Measurements from ENCODE around the gene HOMEZ. TPM values are rescaled to one million over a fixed set of nuclear protein-coding genes. Genes with fewer than 3 reads are reported as not detected.

HOMEZ gene
- total RNA-seq, 1 donor from 2014 or later: 9.1 TPM

DNA sequence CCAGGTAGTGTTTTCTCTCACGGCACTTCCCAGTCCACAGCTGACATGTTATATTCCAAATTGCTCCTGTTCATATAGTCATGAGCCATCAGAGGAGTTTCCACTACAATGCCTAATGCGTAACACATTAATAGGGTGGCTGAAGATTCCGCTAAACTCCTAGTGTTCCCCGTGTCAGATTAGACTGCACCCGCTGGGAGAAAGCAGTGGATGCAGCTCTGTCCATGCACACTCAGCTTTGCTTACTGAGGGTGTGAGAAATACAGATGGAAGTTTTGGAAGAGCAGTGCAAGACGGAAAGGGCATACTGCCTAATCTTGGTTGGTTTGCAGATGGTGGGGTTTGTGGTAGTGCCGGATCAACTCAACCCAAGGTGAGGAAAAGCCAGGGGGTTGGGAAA, 11.2 kb upstream of the HOMEZ start:
- TF ChIP-seq, protein P1, sequence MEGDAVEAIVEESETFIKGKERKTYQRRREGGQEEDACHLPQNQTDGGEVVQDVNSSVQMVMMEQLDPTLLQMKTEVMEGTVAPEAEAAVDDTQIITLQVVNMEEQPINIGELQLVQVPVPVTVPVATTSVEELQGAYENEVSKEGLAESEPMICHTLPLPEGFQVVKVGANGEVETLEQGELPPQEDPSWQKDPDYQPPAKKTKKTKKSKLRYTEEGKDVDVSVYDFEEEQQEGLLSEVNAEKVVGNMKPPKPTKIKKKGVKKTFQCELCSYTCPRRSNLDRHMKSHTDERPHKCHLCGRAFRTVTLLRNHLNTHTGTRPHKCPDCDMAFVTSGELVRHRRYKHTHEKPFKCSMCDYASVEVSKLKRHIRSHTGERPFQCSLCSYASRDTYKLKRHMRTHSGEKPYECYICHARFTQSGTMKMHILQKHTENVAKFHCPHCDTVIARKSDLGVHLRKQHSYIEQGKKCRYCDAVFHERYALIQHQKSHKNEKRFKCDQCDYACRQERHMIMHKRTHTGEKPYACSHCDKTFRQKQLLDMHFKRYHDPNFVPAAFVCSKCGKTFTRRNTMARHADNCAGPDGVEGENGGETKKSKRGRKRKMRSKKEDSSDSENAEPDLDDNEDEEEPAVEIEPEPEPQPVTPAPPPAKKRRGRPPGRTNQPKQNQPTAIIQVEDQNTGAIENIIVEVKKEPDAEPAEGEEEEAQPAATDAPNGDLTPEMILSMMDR (IDR thresholded peaks at IDR 0.05; ENCODE audit: borderline replicate concordance): no peak
- Histone ChIP-seq H3K27ac (replicated peaks) (no peak overlapping the region), H3K4me3 (no peak overlapping the region), H3K9me3 (replicated peaks) (no peaks in the 10 kb centered on the region), H3K36me3 (peaks cover 12% of the 10 kb centered on the region), H3K27me3 (ENCODE audit: low read depth) (no peaks in the 10 kb centered on the region), H3K4me1 (peaks cover 56% of the 10 kb centered on the region)
- intact Hi-C loops (cut with micrococcal nuclease): no loop called here
- no peak for DNase-seq

DNA sequence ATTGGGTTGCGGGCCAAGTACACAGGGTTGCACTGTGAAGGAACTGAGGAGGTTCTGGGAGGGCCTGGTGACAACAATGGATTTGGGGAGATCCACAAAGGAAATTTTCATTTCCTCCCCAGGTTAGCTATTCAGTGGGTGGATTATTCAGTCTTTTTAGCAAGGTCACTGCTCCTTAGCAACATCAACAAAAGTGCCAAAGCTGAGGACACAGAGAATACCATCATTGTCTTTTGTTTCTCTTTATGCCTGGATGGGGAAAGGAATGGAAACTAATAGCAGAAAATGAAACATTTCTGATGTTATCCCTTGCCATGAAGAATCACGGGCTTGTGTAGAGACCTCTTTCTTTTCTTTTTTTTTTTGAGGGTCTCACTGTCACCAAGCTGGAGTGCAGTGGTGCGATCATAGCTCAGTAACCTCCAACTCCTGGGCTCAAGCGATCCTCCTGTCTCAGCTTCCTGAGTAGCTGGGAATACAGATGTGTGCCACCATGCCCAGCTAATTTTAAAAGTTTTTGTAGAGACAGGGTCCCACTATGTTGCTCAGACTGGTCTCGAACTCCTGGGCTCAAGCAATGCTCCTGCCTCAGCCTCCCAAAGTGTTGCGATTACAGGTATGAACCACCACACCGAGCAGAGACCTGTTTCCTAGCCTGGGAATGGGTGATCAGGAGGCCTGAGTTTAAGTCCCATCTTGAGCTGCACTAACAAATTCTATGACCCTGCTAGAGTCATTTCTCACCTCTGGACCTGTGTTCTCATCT, 10.3 kb upstream of the HOMEZ start:
- TF ChIP-seq, protein P1 (IDR thresholded peaks at IDR 0.05; ENCODE audit: borderline replicate concordance): no peak
- intact Hi-C loops (cut with micrococcal nuclease): no loop called here
- H3K27ac ChIP-seq (replicated peaks): no peak overlapping the region

DNA sequence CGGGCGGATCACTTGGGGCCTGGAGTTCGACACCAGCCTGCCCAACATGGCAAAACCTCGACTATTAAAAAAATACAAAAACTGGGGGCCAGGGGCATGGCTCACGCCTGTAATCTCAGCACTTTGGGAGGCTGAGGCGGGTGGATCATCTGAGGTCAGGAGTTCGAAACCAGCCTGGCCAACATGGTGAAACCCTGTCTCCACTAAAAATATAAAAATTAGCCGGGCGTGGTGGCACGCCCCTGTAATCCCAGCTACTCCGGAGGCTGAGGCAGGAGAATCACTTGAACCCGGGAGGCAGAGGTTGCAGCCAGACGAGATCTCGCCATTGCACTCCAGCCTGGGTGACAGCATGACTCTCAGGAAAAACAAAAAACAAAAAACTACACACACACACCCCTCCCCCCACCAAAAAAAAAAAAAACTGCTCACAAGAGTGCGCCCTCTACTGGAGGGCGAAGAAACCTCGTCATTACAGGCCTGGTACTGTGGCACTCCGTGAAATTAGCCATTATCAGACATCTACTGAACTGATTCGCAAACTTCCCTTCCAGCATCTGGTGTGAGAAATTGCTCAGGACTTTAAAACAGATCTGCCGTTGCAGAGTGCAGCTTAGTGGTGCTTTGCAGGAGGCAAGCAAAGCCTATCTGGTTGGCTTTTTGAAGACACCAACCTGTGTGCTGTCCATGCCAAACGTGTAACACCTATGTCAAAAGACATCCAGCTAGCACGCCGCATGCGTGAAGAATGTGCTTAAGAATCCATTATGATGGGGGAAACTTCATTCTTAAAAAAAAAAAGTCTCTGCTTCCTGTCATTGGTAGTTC, 9.0 kb upstream of the HOMEZ start:
- no peak for DNase-seq
- intact Hi-C loops (cut with micrococcal nuclease): no loop called here
- Histone ChIP-seq H3K4me3 (peak overlapping the region; percentile 21), H3K9me3 (replicated peaks) (no peaks in the 10 kb centered on the region), H3K27ac (replicated peaks) (peak overlapping the region; percentile 17), H3K27me3 (ENCODE audit: low read depth) (no peaks in the 10 kb centered on the region), H3K4me1 (peaks cover 43% of the 10 kb centered on the region), H3K36me3 (peaks cover 12% of the 10 kb centered on the region)
- TF ChIP-seq, protein P1 (IDR thresholded peaks at IDR 0.05; ENCODE audit: borderline replicate concordance): peak; percentile 88

More for the DNA sequence above, 10.3 kb upstream of the HOMEZ start:
- Histone ChIP-seq H3K36me3 (peaks cover 12% of the 10 kb centered on the region), H3K4me1 (peaks cover 54% of the 10 kb centered on the region), H3K9me3 (replicated peaks) (no peaks in the 10 kb centered on the region), H3K4me3 (no peak overlapping the region), H3K27me3 (ENCODE audit: low read depth) (no peaks in the 10 kb centered on the region)
- no peak for DNase-seq

DNA sequence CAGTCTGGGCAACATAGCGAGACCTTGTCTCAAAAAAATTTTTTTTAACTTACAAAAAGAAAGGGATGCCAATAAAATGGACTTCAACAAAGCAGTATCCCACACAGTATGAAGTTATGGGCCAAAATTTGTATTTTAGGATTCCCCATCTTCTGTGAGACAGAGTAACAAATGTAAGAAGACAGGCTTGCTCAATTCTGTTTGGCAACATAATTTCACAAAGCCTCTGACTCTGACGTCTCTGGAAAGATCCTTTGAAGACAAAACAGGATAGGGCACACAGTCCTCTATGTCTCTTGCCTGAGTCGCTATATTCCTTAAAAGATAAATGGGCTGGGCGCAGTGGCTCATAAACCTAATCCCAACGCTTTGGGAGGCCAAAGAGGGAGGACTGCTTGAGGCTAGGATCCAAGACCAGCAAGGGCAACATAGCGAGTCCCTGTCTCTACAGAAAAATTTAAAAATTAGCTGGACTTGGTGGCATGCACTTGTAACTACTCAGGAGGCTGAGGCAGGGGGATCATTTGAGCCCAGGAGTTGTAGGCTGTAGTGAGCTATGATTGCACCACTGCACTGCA, 1.1 kb upstream of the HOMEZ start:
- Histone ChIP-seq H3K9me3 (replicated peaks) (no peaks in the 10 kb centered on the region), H3K4me1 (peaks cover 45% of the 10 kb centered on the region), H3K27me3 (ENCODE audit: low read depth) (no peaks in the 10 kb centered on the region), H3K27ac (replicated peaks) (peak overlapping the region; percentile 89), H3K4me3 (peak overlapping the region; percentile 86), H3K36me3 (no peaks in the 10 kb centered on the region)
- intact Hi-C loops (cut with micrococcal nuclease): no loop called here
- no peak for DNase-seq
- TF ChIP-seq, protein P1 (IDR thresholded peaks at IDR 0.05; ENCODE audit: borderline replicate concordance): no peak

DNA sequence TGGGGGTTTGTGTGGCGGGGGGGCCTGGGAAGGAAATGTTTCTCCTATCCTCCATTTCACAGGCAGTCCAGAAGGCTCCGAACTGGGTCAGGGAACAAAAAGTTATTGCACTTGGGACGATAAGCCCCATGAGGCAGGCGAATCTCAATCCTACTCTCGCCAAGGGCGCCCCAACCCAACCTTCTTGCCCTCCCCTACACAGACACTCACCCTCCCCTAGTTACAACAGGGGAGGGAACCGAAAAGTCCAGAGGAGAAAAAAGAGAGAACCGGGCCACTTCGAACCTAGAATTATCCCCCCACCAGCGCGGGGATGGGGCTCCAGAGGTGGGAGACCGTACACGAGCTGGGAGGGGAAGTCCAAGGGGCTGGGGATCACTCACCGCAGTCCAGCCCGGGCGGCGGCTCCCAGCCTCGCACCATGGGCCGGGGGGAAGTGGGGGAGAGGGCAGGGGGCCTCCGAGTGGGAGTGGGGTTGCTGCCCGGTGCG, 357 bp downstream of the HOMEZ start:
- intact Hi-C loops (cut with micrococcal nuclease): no loop called here
- Histone ChIP-seq H3K4me1 (peaks cover 45% of the 10 kb centered on the region), H3K27me3 (ENCODE audit: low read depth) (no peaks in the 10 kb centered on the region), H3K4me3 (peak overlapping the region; percentile 86), H3K27ac (replicated peaks) (peak overlapping the region; percentile 89), H3K9me3 (replicated peaks) (no peaks in the 10 kb centered on the region), H3K36me3 (no peaks in the 10 kb centered on the region)
- TF ChIP-seq, protein P1 (IDR thresholded peaks at IDR 0.05; ENCODE audit: borderline replicate concordance): no peak
- DNase-seq: no peak

All from left ventricle myocardium inferior (tissue), 1 donor.